Activated CD8-positive, alpha-beta T cell treated with anti-CD3 and anti-CD28 coated beads, Interleukin-2, amount 10 ng/mL, durations not matched to agents 7 days and 5 days (primary cell): ENCODE data around the gene SEC23A. TPM values are rescaled to one million over a fixed set of nuclear protein-coding genes. Genes with fewer than 3 reads are reported as not detected.
"Not testable (repeated sequence)": the region's sequence is repeated elsewhere in the genome, so short reads cannot be mapped to it uniquely, and the experiment has no call there.

Source experiments
- ATAC-seq: fragments of 150-1000 bp; cut with Tn5 transposase; one replicate; pipeline ENCODE4 v1.10.0; 2021; ENCODE audit warnings: moderate library complexity
- CTCF ChIA-PET: fragments of 350-600 bp; sonication (Branson Sonifier 250); formaldehyde crosslinking; loops from one replicate; lab custom pipeline; 2021; ENCODE audit warnings: antibody characterized with exemption; lab: Charles Lee
- POLR2A ChIA-PET: fragments of 350-600 bp; sonication (Branson Sonifier 250); formaldehyde crosslinking; loops from one replicate; lab custom pipeline; 2021; ENCODE audit warnings: antibody characterized with exemption; lab: Charles Lee
- DNase-seq: peaks from one replicate; pipeline ENCODE4 v3.0.0-alpha.2; 2020
- H3K27ac Mint-ChIP-seq: one replicate; pipeline ENCODE4 v1.8.0; 2021; ENCODE audit warnings: mild to moderate bottlenecking, mixed read lengths
- H3K27me3 Mint-ChIP-seq: one replicate; pipeline ENCODE4 v1.8.0; 2021; ENCODE audit warnings: low read depth, mixed read lengths
- H3K36me3 Mint-ChIP-seq: one replicate; pipeline ENCODE4 v1.8.0; 2021; ENCODE audit warnings: low read depth, mixed read lengths
- H3K4me1 Mint-ChIP-seq: one replicate; pipeline ENCODE4 v1.8.0; 2021; ENCODE audit warnings: low read depth, mixed read lengths
- H3K4me3 Mint-ChIP-seq: one replicate; pipeline ENCODE4 v1.8.0; 2021; ENCODE audit warnings: mild to moderate bottlenecking, mixed read lengths
- H3K9me3 Mint-ChIP-seq: one replicate; pipeline ENCODE4 v1.8.0; 2022; ENCODE audit warnings: mixed read lengths; ENCODE audit not compliant: insufficient read depth
- total RNA-seq, 2 experiments: library from RNA; stranded (reverse); gene quantifications; one replicate each; pipeline ENCODE4 v1.2.3, GENCODE V29; 2021

The SEC23A gene
- total RNA-seq, 2 experiments from 2014 or later: 48.2 to 50.2 TPM

DNA sequence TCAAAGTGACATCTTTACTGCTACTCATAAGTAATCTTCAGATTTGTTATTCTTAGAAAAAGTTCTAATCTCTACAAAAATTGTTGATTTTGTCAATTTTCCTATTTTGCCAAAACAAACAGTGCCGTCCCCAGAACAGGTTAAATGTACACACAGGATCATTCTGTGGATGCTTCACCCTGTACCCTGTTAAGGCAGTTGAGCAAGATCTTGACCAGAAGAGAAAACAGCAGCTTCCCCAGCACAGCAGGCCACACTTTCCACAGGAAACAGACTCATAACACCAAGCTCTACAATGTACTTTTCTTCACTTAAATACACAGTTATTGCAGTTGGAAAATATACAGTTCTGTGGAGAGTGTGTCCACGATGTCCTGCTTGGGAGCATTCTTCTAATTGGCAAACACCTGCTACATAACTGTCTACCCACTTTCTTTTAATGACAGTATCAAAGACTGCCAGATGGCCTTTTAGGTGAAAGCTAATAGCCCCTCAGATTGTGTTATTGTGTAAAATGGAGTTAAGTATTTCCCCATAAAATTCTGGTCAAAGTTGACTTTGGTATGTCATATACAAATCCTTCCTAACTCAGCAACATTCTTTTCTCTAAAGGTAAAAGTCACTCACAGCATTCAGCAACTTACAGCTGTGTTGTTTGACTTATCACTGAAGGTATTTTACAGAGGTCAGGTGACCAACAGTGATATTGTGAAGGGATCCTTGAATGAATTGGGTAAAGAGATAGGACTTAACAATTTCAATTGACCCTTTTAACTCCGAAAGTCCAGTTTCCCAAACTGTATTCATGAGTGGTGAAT is 77.0 kb downstream of the SEC23A start:
- H3K4me3 Mint-ChIP-seq: no peak overlapping the region
- H3K4me1 Mint-ChIP-seq: peaks cover 14% of the 10 kb centered on the region
- DNase-seq (no peak), ATAC-seq (peak; percentile 30)
- no peak overlapping the region for H3K27ac Mint-ChIP-seq
- H3K9me3 Mint-ChIP-seq: no peaks in the 10 kb centered on the region
- POLR2A ChIA-PET: no interaction called here
- CTCF ChIA-PET: interaction anchor here (1.2 kb wide), 1 partner anchor 11 kb away, joined by 3 read pairs; no protein-coding TSS in a partner anchor
- peaks cover 22% of the 10 kb centered on the region for H3K36me3 Mint-ChIP-seq
- no peaks in the 10 kb centered on the region for H3K27me3 Mint-ChIP-seq

DNA sequence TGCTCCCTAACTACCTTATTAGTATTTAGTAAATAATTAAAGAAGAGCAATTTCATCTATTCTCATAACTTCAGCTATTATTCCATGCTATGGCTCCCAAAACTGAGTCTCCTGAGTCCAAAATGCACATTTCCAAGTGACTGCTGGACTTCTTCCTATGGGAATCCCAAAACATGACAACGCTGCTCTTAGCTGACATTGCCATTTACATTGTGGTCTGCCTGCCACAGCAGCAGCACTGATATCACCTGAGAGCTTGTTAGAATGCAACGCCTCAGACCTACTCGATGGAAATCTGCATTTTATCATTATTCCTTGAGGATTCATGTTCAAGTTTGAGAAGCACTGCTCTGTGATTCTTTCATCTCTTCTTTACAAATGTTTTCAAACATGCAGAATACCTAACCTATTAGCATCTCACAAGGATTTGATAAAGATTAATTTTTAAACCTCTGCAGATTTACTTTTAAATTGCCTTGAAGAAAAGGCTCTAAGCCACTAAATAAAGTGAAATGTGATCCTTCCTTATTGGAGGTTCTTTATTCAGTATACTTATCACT is 77.7 kb downstream of the SEC23A start:
- DNase-seq (no peak), ATAC-seq (no peak)
- ChIA-PET POLR2A (no interaction called here), CTCF (interaction anchor here (1.2 to 2.2 kb wide), 2 partner anchors 10 kb away, joined by 3 to 17 read pairs; no protein-coding TSS in a partner anchor)
- no peaks in the 10 kb centered on the region for H3K27me3 Mint-ChIP-seq
- H3K9me3 Mint-ChIP-seq: no peaks in the 10 kb centered on the region
- no peak overlapping the region for H3K27ac Mint-ChIP-seq
- peaks cover 18% of the 10 kb centered on the region for H3K36me3 Mint-ChIP-seq
- H3K4me3 Mint-ChIP-seq: no peak overlapping the region
- peaks cover 10% of the 10 kb centered on the region for H3K4me1 Mint-ChIP-seq

DNA sequence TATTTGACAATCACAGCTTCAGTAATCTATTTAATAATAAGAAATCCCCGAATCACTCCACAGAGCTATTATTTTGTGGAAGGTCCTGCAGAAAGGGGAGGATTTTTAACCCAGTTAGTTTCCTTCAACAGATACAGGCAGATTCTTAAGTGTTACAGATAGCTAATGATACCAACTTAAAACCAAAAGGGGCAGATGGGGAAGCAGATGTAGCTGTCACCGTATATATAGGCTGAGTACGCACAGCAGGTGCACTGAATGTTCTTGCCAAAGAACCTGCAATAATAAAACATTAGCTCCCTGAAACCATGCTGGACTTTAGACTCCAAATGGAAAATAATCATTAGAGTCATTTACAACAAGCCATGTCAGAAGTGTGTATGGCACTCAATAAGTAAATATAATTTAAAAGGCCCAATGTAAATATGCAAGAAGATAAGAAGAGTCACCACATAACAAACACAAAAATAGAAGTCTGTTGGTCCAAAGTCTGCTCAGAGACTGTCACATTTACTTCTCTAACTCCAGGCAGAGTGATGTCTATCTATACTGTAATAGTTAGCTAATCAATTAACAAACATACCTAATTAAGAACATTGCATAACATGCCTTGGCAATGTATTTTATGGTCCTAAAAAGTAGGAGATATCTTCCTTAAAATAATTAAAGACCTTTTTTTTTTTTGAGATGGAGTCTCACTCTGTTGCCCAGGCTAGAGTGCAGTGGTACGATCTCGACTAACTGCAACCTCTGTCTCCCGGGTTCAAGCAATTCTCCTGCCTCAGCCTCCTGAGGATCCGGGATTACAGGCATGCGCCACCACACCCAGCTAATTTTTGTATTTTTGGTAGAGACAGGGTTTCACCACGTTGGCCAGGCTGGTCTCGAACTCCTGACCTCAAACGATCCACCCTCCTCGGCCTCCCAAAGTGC is 78.8 kb downstream of the SEC23A start:
- Mint-ChIP-seq H3K9me3 (no peaks in the 10 kb centered on the region), H3K27me3 (no peaks in the 10 kb centered on the region), H3K4me3 (no peak overlapping the region), H3K27ac (no peak overlapping the region), H3K4me1 (peaks cover 10% of the 10 kb centered on the region), H3K36me3 (peaks cover 11% of the 10 kb centered on the region)
- DNase-seq: no peak
- CTCF ChIA-PET: interaction anchor here (0.6 to 2.2 kb wide), 2 partner anchors 9 to 14 kb away, joined by 3 to 17 read pairs; no protein-coding TSS in a partner anchor
- POLR2A ChIA-PET: no interaction called here
- ATAC-seq: no peak

DNA sequence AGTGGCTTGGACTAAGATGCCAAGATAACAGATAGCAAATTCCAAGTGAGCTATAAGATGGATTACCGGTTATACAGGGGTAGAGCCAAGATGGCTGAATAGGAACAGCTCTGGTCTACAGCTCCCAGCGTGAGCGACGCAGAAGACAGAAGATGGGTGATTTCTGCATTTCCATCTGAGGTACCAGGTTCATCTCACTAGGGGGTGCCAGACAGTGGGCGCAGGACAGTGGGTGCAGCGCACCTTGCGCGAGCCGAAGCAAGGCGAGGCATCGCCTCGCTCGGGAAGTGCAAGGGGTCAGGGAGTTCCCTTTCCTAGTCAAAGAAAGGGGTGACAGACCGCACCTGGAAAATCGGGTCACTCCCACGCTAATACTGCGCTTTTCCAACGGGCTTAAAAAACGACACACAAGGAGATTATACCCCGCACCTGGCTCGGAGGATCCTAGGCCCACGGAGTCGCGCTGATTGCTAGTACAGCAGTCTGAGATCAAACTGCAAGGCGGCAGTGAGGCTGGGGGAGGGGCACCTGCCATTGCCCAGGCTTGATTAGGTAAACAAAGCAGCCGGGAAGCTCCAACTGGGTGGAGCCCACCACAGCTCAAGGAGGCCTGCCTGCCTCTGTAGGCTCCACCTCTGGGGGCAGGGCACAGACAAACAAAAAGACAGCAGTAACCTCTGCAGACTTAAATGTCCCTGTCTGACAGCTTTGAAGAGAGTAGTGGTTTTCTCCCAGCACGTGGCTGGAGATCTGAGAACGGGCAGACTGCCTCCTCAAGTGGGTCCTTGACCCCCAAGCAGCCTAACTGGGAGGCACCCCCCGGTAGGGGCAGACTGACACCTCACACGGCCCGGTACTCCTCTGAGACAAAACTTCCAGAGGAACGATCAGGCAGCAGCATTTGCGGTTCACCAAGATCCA is 85.7 kb downstream of the SEC23A start:
- CTCF ChIA-PET: interaction anchor here (0.8 to 1.7 kb wide), 2 partner anchors 80 to 294 kb away, joined by 3 to 6 read pairs; no protein-coding TSS in a partner anchor
- H3K9me3 Mint-ChIP-seq, H3K27ac Mint-ChIP-seq, DNase-seq, POLR2A ChIA-PET, H3K4me3 Mint-ChIP-seq, H3K4me1 Mint-ChIP-seq, H3K36me3 Mint-ChIP-seq, ATAC-seq, H3K27me3 Mint-ChIP-seq: not testable (repeated sequence)

DNA sequence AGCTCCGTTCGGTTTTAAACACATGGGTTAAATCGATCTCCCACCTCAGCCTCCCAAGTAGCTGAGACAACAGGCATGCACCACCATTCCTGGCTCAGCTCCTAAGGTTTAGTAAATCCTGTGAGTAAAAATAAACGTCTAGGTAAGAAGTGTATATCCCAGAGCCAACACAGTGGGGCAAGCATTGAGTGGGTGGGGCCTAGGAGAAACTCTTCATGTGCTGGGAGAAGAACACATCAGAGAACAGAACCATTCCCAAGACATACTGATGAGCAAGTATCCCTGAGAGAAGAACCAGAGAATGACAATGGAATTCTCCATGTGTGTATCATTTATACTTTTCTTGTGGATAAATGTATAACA is 86.3 kb downstream of the SEC23A start:
- Mint-ChIP-seq H3K4me1 (no peaks in the 10 kb centered on the region), H3K9me3 (no peaks in the 10 kb centered on the region), H3K36me3 (no peaks in the 10 kb centered on the region), H3K4me3 (no peak overlapping the region), H3K27me3 (no peaks in the 10 kb centered on the region), H3K27ac (no peak overlapping the region)
- ChIA-PET CTCF (interaction anchor here (0.8 to 1.7 kb wide), 3 partner anchors 79 to 293 kb away, joined by 3 to 6 read pairs (median 4); no protein-coding TSS in a partner anchor), POLR2A (no interaction called here)
- no peak for ATAC-seq
- DNase-seq: no peak

DNA sequence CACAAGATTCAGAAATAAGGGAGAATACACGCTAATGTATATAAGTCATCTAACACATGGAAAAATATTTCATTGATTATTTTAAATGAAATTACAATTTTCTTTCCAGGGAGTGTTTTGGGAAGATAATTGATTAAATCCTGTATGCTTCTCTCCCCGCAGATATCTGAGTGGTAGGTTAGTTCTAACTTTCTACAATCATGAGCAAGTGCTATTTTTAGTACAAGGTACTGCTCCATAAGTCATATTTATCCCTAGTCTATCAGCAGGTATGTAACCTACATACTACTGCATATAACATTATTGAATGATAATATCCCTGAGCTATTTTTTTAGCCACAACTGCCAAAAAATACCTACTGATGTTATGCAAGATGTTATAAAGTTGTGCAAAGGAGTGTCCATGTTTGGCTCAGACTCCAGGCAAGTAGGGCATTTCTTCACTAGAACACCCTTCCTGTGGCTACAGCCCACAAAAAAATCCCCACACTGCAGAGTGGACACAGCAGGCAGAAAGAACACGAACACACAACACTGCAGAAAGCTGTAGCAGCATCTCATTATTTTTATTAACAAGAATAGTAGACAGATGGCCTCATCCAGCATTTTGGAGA is 87.0 kb downstream of the SEC23A start:
- Mint-ChIP-seq H3K27me3 (no peaks in the 10 kb centered on the region), H3K36me3 (no peaks in the 10 kb centered on the region), H3K27ac (no peak overlapping the region), H3K4me3 (no peak overlapping the region), H3K4me1 (no peaks in the 10 kb centered on the region), H3K9me3 (no peaks in the 10 kb centered on the region)
- ChIA-PET POLR2A (no interaction called here), CTCF (interaction anchor here (0.6 to 1.7 kb wide), 22 partner anchors 8 to 400 kb away, joined by 3 to 17 read pairs (median 3); no protein-coding TSS in a partner anchor)
- no peak for DNase-seq
- no peak for ATAC-seq

DNA sequence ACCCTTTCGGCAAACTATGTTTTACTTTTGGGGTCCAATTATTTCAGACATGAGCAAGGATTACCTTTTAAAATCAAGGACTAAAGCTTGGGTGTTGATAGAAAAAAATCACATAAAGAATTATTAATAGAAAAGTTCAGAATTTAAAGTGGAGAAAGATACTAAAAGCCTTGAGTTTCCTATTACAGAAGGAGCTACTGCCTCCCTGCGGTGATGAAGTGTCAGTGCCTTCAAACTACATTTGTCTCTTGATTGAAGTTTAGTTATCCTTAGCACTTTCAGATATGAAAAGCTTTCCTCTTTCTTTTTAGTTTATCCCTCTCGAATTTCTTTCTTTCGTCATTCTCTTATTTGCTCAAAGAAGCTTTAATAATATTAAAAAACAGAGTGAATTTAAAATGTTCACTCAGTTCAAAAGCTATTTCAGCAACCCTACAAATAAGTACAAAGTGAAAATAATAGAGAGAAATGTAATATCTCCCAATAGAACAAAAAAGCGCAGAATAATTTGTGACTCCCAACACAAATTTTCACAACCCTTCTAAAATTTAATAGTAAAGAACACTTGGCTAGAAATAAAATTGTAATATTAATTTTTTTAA is 87.6 kb downstream of the SEC23A start:
- no peak overlapping the region for H3K4me3 Mint-ChIP-seq
- H3K27me3 Mint-ChIP-seq: no peaks in the 10 kb centered on the region
- no peaks in the 10 kb centered on the region for H3K36me3 Mint-ChIP-seq
- ATAC-seq (no peak), DNase-seq (peak; percentile 40)
- ChIA-PET POLR2A (no interaction called here), CTCF (interaction anchor here (0.6 to 1.7 kb wide), 22 partner anchors 9 to 401 kb away, joined by 3 to 17 read pairs (median 3); no protein-coding TSS in a partner anchor)
- no peaks in the 10 kb centered on the region for H3K9me3 Mint-ChIP-seq
- no peaks in the 10 kb centered on the region for H3K4me1 Mint-ChIP-seq
- H3K27ac Mint-ChIP-seq: no peak overlapping the region

DNA sequence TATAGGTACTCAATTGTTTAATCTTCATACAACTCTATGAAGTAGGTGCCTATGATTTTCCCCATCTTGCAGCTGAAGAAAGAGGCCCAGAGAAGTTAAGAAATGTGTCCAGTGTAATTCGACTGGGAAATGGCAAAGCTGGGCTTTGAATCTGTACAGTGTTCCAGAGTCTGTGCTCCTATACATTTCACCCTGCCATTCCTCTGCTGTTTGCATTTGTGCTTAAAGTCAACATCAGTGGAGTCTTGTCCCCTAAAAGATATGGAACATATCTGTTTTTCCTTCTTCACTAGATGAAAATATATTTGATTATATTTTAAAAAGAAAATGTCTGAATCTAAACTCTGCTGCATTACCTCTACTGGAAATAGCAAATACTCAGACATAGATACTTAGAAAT is 88.6 kb downstream of the SEC23A start:
- CTCF ChIA-PET: interaction anchor here (1.0 to 1.5 kb wide), 4 partner anchors 10 to 146 kb away, joined by 3 to 17 read pairs (median 4); no protein-coding TSS in a partner anchor
- H3K4me1 Mint-ChIP-seq: no peaks in the 10 kb centered on the region
- no peak overlapping the region for H3K4me3 Mint-ChIP-seq
- no peaks in the 10 kb centered on the region for H3K36me3 Mint-ChIP-seq
- no peak overlapping the region for H3K27ac Mint-ChIP-seq
- no peak for ATAC-seq
- no peaks in the 10 kb centered on the region for H3K27me3 Mint-ChIP-seq
- POLR2A ChIA-PET: no interaction called here
- no peaks in the 10 kb centered on the region for H3K9me3 Mint-ChIP-seq
- no peak for DNase-seq

DNA sequence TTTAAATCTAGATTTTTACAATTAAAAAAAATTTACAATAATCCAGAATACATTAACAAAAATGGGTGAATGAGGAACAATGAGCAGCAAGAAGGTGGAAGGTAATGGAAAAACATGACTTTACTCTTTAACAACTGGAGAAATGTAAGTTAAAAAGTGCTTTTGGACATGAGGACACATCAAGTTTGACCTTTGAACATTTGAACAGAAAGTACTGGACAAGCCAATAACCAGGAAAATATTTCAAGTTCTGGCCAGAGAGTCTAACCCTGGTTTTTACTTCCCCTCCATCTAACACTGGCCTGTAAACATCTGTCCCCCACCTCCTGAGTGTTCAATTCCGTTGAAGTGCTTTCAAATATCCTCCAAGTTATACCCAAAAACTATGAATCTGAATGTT is 94.1 kb downstream of the SEC23A start:
- ATAC-seq, H3K27me3 Mint-ChIP-seq, POLR2A ChIA-PET, CTCF ChIA-PET, H3K9me3 Mint-ChIP-seq, H3K27ac Mint-ChIP-seq, H3K4me3 Mint-ChIP-seq, H3K4me1 Mint-ChIP-seq, DNase-seq, H3K36me3 Mint-ChIP-seq: not testable (repeated sequence)

DNA sequence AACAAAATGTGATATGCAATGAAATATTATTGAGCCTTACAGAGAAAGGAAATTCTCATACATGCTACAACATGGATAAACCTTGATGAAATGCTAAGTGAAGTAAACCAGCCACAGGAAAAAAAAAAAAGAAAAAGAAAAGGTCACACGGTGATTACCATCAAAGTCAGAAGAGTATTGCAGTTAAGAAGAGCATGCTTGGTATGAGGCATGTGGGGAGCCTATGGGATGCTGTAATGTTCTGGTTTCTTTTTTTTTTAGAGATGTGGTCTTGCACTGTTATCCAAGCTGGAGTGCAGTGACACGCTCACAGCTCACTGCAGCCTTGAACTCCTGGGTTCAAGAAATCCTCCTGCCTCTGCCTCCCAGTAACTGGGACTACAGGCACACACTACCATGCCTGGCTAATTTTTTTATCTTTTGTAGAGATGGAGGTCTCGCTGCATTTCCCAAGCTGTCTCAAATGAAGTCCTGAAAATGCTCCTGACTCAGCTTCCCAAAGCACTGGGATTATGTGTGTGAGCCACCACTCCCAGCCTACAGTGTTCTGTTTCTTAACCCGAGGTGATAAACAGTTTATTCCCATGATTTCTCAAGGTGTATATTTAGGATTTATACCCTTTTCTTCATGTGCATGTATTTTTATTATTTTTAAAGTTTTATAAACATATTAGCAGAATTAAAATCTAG is 96.2 kb downstream of the SEC23A start:
- no peak for DNase-seq
- H3K4me3 Mint-ChIP-seq: no peak overlapping the region
- H3K27ac Mint-ChIP-seq: no peak overlapping the region
- no peaks in the 10 kb centered on the region for H3K36me3 Mint-ChIP-seq
- ATAC-seq: no peak
- no peaks in the 10 kb centered on the region for H3K4me1 Mint-ChIP-seq
- no peaks in the 10 kb centered on the region for H3K27me3 Mint-ChIP-seq
- H3K9me3 Mint-ChIP-seq: no peaks in the 10 kb centered on the region
- ChIA-PET POLR2A (no interaction called here), CTCF (no interaction called here)
